OCI-LY3 (cell line): ENCODE results near the gene SYNGR2.

Source experiments
- CTCF ChIP-seq: fragments of 200-600, 300-600 bp; sonication (generic); IDR thresholded peaks from 2 replicates; pipeline ENCODE4 v1.5.1; 2014; ENCODE audit warnings: antibody characterized with exemption, low read length, low read depth
- EZH2phosphoT487 ChIP-seq: fragments of 200-600 bp; shearing (Covaris generic); IDR thresholded peaks from 2 replicates; pipeline ENCODE4 v1.6.1; 2018; ENCODE audit warnings: antibody characterized with exemption, mixed run types, low read depth

DNA sequence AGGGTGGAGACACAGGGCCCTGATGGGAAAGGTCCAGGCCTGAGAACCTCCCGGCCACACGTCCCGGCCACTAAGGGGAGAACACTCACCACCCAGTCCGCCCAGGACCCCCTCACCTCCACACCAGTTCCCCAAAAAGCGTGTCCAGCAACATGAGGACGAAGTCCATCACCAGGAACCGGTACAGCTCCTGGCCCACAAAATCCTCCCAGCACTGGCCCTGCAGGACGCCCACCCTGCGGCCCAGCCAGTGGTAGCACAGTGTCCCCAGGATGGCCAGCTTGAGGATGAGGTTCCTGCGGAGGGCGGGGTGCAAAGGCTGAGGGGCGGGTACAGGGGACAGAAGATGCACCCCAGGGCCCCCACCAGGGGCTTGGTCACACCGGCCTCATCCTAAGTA lies 47.8 kb upstream of the SYNGR2 start:
- TF ChIP-seq CTCF, result no peak
- TF ChIP-seq EZH2phosphoT487, result no peak
